DLD1 (cell line): Measurements from ENCODE around the gene SEMA7A.
"Not testable (repeated sequence)": the region's sequence is repeated elsewhere in the genome, so short reads cannot be mapped to it uniquely, and the experiment has no call there.

Experiments used
- in situ Hi-C: cut with HindIII; loops from 2 replicates; pipeline ENCODE4 v1.10.0; 2017; ENCODE audit warnings: low sequenced_read_pairs

The SEMA7A gene, protein sequence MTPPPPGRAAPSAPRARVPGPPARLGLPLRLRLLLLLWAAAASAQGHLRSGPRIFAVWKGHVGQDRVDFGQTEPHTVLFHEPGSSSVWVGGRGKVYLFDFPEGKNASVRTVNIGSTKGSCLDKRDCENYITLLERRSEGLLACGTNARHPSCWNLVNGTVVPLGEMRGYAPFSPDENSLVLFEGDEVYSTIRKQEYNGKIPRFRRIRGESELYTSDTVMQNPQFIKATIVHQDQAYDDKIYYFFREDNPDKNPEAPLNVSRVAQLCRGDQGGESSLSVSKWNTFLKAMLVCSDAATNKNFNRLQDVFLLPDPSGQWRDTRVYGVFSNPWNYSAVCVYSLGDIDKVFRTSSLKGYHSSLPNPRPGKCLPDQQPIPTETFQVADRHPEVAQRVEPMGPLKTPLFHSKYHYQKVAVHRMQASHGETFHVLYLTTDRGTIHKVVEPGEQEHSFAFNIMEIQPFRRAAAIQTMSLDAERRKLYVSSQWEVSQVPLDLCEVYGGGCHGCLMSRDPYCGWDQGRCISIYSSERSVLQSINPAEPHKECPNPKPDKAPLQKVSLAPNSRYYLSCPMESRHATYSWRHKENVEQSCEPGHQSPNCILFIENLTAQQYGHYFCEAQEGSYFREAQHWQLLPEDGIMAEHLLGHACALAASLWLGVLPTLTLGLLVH

DNA sequence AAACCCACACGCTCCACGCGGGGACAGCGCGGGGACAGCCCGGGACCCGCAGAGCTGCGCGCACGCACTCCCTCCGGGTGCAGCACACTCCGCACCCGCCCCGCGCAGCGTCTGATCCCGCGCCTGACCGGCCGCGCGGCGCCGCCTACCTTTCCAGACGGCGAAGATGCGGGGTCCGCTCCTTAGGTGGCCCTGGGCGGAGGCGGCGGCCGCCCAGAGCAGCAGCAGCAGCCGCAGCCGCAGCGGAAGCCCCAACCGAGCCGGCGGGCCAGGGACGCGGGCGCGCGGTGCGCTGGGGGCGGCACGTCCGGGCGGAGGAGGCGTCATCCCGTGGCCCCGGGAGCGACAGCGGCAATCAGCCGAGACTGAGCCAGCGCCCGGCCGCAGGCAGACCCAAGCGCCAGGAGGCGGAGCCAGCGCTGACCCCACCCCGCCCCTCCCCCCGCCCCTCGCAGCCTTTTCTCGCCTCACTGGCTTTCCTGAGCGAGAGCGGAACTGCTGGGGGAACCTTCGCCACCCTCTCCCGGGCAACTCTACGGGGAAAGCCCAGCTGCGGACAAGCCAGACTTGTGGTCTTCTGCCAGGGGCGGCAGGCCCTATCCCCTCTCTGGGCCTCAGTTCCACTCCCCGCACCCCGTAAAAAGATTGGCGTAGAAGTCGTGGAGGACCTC is at the start of gene SEMA7A:
SEMA7A (minus strand) TSS at position 367 of the 671 bp plus-strand sequence; CDS start at position 327, 40 bp downstream.
- in situ Hi-C loops, result no loop called here

DNA sequence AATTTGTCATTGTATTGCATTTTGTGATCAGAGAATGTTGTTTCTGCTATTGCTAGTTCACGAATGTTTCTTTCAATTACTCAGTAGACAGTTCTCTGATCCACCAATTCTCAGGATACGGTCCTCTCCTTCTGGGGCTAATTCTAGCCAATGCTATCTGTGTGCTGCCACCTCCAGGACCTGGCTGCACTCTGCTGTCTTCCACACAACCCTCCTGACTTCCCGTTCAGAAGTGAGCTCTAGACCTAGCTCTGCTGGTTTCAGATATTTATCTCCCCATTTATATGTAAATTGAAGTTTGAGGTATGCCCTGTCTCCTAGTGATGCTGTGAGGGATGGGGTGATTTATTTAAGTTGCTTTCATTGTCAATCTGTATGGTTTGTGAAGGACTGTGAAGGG is 48.9 kb upstream of the SEMA7A start:
- in situ Hi-C loops, result no loop called here

DNA sequence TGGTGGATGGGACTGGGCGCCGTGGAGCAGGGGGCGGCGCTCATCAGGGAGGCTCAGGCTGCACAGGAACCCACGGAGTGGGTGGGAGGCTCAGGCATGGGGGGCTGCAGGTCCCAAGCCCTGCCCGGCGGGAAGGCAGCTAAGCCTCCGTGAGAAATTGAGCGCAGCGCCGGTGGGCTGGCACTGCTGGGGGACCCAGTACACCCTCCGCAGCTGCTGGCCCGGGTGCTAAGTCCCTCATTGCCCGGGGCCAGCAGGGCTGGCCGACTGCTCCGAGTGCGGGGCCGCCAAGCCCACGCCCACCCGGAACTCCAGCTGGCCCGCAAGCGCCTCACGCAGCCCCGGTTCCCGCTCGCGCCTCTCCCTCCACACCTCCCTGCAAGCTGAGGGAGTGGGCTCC is 46.6 kb upstream of the SEMA7A start:
- in situ Hi-C loops, result not testable (repeated sequence)

DNA sequence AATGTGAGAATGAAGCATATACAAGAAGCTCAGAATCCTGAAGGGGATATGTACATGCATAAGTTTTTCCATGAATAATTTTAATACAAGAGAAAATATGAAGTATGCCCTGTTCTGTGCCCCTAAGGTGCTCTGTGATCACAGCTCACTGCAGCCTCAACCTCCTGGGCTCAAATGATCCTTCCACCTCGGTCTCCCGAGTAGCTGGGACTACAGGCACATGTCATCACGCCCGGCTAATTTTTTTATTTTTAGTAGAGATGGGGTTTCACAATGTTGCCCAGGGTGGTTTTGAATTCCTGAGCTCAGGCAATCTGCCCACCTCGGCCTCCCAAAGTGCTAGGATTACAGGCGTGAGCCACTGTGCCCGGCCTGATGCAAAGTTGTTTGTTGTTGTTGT is 37.9 kb upstream of the SEMA7A start:
- in situ Hi-C loops, result not testable (repeated sequence)

DNA sequence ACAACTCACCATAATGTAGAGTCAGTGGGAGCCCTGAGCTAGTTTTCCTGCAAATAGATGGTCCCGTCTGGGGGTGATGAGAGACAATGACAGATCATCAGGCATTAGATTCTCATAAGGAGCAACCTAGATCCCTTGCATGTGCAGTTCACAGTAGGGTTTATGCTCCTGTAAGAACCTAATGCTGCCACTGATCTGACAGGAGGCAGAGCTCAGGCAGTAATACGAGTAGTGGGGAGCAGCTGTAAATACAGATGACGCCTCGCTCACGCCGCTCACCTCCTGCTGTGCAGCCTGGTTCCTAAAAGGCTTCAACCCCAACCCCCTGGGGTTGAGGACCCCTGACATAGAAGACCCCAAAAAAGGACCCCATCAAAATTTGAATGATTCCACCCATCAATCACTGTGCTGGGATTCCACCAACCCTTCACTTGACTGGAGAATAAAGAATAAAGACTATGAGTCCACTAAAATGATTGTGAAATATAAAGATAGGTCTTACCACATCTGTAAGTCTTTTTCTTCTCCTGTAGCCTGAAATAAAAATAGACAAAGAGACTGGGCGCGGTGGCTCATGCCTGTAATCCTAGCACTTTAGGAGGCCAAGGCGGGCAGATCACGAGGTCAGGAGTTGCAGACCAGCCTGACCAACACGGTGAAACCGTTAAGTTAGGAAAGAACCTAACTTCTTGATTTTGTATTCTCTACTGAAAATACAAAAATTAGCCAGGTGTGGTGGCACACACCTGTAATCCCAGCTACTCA is 37.1 kb upstream of the SEMA7A start:
- in situ Hi-C loops, result no loop called here

DNA sequence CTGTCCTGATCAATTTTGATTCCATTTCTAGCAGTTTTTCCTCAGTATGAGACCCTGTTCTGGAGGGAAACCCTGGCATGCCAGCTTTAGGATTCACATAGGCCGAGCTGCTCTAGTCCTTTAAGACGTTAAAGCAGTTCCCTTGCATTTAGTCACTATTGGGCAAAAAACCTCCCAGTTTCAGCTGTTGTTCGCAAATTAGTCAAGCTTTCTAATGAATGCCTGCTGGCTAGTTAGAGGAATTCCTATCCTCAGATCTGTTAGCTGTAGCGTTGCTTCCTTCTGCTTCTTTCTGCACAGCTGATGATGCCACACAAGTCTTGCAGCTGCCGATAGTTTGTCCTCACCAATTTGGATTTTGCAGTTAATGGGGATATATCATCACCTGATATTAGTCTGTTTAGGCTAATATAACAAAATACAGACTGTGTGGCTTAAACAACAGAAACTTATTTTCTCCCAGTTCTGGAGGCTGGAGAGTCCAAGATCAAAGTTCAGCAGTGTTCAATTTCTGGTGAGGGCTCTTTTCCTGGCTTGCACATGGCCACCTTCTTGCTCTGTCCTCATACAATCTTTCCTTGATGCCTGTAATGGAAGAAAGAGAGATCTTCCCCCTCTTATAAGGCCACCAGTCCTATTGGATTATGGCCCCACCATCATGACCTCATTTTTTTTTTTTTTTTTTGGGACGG is 34.7 kb upstream of the SEMA7A start:
- in situ Hi-C loops, result no loop called here

DNA sequence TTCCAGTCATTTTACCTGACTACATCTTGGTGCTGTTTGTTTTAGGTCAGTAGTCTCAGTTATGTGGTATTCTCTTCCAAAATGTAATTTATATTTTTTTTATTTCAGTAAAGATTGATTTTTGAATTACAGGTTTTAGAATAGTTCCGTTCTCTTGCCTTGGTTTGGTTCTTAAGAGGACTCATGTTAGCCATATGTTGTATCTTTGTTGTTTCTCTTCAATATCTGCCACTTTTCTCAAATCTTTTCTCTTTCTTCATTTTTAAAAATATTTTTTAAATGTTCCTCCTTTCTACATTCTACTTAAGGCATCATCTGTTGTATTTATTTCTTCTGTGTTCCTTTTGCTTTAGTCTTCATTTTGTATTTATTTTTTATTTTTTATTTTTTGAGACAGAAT is 32.8 kb upstream of the SEMA7A start:
- in situ Hi-C loops, result no loop called here

DNA sequence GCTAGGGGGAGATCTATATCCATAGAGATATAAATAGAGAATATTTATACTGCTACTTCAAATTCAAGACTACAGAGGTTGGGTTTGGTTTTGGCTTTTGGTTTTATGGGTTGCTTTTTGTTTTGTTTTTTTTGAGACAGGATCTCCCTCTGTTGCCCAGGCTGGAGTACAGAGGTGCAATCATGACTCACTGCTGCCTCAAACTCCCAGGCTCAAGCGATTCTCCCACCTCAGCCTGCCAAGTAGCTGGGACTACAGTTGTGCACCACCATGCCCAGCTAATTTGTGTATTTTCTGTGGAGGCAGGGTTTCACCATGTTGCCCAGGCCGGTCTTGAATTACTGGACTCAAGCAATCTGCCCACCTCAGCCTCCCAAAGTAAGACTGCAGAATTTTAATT is 31.1 kb upstream of the SEMA7A start:
- in situ Hi-C loops, result no loop called here

DNA sequence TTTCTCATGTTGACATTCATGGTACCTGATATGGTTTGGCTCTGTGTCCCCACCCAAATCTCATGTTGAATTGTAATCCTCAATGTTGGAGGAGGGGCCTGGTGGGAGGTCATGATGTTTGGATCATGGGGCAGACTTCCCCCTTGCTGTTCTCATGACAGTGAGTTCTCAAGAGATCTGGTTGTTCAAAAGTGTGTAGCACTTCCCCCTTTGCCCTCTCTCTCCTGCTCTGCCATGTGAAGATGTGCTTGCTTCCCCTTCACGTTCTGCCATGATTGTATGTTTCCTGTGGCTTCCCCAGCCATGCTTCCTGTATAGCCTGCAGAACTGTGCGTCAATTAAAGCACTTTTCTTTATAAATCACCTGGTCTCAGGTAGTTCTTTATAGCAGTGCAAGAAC is 30.5 kb upstream of the SEMA7A start:
- in situ Hi-C loops, result no loop called here

DNA sequence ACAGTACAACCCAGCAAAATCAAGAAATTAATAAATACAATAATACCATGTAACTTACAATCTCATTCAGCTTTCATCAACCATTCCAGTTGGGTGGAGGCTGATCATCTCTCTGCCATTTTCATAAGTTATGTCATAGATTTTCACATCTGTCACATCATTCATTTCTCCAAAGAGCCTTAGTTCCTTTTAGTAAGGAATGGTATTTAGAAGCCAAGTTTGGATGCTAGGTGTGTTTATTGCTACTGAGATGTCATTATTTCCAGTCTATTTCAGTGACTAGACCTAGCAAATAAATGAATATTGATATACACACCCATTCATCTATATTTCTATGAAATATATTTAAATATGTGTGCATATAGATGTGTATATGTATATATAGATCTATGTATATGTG is 29.9 kb upstream of the SEMA7A start:
- in situ Hi-C loops, result no loop called here

DNA sequence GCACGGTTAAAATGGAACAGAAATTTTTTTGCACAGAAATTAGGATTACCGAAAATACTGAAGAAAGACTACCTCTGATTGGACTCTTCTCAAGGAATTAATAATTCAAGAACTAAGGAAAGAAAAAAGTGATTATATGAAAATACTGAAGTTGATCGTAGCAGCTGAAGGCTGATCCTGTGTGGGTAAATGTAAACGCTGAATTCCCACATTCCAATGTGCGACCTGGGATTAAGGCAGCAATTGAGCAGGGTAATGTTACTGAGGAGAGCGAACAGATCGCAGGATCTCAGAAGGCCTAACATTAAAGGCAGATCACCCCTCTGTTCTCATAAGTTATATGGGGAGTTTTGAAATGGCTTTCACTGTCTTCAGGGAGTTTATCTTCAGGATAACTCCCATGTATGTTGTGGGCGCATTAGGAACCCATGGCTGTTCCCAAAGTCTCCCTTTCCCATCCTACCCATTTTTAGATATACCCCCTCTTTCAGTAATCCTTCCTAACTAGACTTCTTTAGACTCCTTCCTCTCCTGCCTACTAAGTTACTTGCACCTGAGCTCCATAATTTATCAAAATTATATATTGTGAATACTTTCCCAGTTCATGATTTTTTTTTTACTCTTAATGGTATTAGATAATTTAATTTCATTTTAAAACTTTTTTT is 28.2 kb upstream of the SEMA7A start:
- in situ Hi-C loops, result no loop called here

DNA sequence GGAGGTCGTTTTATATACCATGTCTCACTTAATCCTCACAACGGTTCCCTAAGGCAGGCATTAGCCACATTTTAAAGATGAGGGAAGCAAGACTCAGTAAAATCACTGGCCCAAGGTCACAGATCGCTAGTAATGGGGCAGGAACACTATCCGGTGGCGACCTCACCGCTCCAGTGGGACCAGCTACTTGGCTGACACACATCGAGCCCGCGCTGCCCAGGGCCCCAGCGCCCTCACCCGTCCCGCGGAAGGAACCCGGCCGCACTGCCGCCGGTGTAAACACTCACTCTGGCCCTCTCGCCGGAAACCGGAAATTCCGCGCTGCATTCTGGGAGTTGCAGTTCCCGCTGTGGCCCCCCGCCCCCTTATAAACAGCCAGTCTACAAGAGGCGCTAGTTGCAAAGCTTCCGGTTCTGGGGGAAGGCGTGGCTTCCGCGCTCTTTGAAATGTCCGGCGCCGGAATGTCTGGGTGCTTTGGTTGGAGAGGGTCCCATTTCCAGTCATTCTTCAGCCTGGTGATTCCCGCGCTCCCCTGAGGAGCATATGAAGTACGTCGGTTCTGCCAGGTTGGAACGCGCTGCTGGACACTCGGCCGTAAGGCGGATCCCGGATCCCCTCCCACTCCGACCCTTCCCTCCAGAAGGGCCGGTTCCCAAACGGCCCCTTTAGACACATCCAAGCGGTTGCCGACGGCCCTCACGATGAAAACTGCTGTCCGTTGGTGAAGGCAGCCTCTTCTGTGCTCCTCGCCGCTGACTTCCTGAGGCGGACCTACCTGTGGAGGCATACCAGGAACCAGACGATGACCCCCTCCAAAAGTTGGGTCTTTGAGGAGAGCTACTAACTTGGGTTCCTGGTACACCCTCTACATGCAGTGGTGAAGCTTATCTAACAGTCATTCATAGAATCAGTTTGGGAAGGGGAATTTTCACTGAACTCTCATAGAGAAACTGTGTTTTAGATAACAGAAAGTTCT is 27.4 kb upstream of the SEMA7A start, which contains the start of gene UBL7:
UBL7 (minus strand) TSS at position 290 of the 976 bp plus-strand sequence. CDS start 2,293 bp downstream, outside the sequence.
- in situ Hi-C loops, result no loop called here

DNA sequence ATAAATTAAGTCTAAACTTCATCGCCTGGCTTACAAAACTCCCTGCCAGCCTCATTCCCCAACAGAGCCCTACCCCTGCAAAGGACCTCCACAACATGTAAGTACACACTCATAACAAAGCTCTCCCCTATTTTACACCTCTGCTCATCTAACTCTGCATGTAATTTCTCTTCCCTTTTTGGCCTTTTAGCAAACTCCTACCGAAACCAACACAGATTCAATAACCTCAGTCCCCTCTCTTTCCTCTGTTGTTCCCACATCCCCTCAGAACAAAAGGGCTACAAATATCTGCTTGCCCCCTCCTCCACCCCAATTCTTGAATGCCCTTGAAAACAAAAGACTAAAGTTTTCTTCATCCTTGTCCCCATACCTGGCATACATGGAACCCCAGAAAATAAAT is 26.5 kb upstream of the SEMA7A start:
- in situ Hi-C loops, result no loop called here

DNA sequence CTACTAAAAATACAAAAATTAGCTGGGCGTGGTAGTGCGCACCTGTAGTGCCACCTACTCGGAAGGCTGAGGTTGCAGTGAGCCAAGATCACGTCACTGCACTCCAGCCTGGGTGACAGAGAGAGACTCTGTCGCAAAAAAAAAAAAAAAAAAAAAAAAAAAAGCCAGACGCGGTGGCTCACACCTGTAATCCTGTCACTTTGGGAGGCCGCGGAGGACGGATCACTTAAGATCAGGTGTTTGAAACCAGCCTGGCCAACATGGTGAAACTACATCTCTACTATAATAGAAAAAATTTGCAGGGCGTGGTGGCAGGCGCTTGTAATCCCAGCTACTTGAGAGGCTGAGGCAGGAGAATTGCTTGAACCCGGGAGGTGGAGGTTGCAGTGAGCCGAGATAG is 26.0 kb upstream of the SEMA7A start:
- in situ Hi-C loops, result not testable (repeated sequence)

DNA sequence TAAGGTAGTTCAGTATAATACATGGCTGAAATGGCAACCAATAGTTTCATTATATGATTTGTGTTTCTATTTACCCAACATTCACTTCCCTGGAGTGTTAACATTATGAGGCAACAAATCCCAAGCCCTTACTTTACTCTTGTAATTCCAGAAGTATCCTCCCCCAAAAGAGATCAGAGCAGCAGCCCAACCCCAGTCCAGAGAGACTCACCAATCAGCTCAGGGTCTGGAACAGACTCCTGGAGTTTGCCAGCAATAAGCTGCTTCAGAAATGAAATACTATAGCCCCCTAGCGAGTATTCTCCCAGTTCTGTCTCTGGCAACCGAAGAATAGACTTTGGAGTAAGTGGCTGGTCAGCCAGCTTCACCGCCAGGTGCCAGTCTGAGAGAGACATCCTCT is 24.7 kb upstream of the SEMA7A start:
- in situ Hi-C loops, result no loop called here

DNA sequence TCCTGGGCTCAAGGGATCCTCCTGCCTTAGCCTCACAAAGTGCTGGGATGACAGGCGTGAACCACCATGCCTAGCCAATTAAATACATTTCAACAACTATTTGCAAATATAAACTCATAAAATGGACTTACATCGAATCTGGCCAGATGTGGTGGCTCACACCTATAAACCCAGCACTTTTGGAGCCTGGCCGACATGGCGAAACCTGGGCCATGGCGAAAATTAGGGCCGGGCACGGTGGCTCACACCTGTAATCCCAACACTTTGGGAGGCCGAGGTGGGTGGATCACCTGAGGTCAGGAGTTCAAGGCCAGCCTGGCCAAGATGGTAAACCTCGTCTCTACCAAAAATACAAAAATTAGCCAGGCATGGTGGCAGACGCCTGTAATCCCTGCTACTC is 23.3 kb upstream of the SEMA7A start:
- in situ Hi-C loops, result not testable (repeated sequence)

DNA sequence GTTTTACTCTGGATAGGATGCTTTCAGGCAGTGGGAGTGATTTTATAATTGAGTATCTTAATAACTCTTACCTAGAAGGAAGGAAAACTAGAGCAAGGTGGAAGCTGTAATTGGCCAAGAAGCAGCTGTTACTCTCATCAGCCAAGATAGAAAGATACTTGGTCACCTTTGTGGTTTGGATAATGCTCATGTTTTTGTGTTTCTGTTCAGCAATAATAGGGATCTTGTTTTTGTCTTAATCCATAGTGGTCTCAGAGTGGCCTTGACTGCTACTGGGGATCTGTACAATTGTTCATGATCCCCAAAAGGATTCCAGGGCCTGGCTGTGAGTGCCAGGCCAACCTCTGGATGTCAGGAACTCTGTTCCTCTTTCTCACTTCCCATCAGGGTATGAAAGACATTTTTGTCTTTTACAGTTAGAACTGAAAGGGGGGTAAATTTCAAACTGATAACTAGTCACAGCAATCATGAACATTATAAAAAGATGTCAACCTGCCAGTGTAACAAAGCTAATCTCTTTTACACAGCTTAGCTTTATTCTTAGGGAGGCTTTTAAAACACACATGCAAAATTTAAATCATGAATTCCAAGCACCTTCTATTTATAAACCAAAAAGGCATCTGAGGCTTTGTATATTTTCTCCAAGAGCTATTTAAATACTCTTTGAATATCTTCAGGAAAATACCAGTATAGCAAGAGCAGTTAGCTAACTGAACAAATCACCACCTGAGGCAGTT is 21.2 kb upstream of the SEMA7A start:
- in situ Hi-C loops, result no loop called here
